RWPE2 (cell line): ENCODE results near the gene MAN1C1.

Source experiments
- ATAC-seq: fragments of 200-7000 bp; cut with Tn5 transposase; 3 replicates; pipeline ENCODE4 v1.9.1; 2021; ENCODE audit warnings: low read depth
- DNase-seq: peaks from one replicate; pipeline ENCODE4 v3.0.0-alpha.2; 2020; ENCODE audit warnings: low spot score
- H3K27ac ChIP-seq: fragments of 450-650 bp; 2 replicates; pipeline ENCODE4 v1.5.1; 2017; ENCODE audit warnings: mild to moderate bottlenecking; ENCODE audit not compliant: poor library complexity, severe bottlenecking
- H3K27me3 ChIP-seq: fragments of 250-450 bp; sonication (Bioruptor Pico); 2 replicates; pipeline ENCODE4 v1.5.1; 2021; ENCODE audit warnings: mild to moderate bottlenecking, moderate library complexity; ENCODE audit not compliant: insufficient read depth, poor library complexity, severe bottlenecking
- H3K36me3 ChIP-seq: fragments of 250-450 bp; sonication (Bioruptor Pico); 2 replicates; pipeline ENCODE4 v1.5.1; 2020; ENCODE audit warnings: low read depth, mild to moderate bottlenecking, moderate library complexity
- H3K4me1 ChIP-seq: fragments of 250-450 bp; sonication (Bioruptor Pico); 2 replicates; pipeline ENCODE4 v1.5.1; 2021; ENCODE audit warnings: mild to moderate bottlenecking, moderate library complexity; ENCODE audit not compliant: insufficient read depth, poor library complexity, severe bottlenecking
- H3K4me3 ChIP-seq: fragments of 250-450 bp; sonication (Bioruptor Pico); 2 replicates; pipeline ENCODE4 v1.5.1; 2021; ENCODE audit warnings: mild to moderate bottlenecking, moderate library complexity; ENCODE audit not compliant: severe bottlenecking
- H3K9me3 ChIP-seq: fragments of 250-450 bp; sonication (Bioruptor Pico); 2 replicates; pipeline ENCODE4 v1.5.1; 2021; ENCODE audit warnings: mild to moderate bottlenecking, moderate library complexity; ENCODE audit not compliant: severe bottlenecking
- TF ChIP-seq, protein P1 (sequence below): fragments of 450-650 bp; IDR thresholded peaks from one replicate; pipeline ENCODE4 v1.5.1; 2017; ENCODE audit warnings: mild to moderate bottlenecking, moderate library complexity; ENCODE audit not compliant: poor library complexity, severe bottlenecking

The MAN1C1 gene

DNA sequence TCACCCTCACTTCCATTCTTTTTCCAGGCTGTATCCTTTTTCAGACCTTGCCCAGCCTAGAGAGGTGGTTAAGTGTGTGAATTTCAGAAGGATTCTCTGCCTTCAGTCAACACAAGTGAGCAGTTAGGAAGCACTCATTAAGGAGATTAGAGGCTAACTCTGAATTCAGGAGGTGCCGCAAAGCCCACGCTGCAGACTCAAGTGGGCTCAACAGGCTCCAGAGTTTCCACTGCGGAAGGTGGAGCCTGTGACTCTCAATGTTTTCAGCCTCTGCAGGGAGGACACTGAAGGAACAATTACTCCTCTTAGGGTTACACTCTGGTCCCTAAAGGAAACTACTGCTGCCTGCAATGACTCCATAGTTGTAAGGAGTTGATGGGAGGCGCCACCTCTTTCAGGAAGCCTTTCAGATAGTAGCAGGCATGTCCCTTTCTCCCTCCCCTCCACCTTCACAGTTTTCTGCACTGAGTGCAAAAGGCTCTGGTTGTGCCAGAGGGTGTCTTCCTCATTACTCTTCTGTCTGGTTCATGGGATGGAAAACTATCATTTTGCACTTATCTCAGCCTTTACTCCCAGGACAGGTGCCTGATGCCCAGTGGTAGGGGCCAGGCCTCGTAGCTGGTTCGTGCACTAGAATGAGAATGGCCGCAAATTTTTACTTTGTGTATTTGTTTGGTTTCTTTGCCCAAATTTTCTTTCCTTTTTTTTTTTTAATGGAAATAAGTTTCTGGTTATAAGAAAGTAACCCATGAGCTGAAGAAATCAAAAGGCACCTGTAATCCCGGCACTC lies 128.2 kb downstream of the MAN1C1 start:
- H3K27ac ChIP-seq = no peak overlapping the region
- DNase-seq (no peak), ATAC-seq (no peak)
- H3K9me3 ChIP-seq = no peaks in the 10 kb centered on the region
- no peaks in the 10 kb centered on the region for H3K27me3 ChIP-seq
- no peaks in the 10 kb centered on the region for H3K36me3 ChIP-seq
- H3K4me1 ChIP-seq = no peaks in the 10 kb centered on the region
- no peak overlapping the region for H3K4me3 ChIP-seq
- TF ChIP-seq, protein P1, sequence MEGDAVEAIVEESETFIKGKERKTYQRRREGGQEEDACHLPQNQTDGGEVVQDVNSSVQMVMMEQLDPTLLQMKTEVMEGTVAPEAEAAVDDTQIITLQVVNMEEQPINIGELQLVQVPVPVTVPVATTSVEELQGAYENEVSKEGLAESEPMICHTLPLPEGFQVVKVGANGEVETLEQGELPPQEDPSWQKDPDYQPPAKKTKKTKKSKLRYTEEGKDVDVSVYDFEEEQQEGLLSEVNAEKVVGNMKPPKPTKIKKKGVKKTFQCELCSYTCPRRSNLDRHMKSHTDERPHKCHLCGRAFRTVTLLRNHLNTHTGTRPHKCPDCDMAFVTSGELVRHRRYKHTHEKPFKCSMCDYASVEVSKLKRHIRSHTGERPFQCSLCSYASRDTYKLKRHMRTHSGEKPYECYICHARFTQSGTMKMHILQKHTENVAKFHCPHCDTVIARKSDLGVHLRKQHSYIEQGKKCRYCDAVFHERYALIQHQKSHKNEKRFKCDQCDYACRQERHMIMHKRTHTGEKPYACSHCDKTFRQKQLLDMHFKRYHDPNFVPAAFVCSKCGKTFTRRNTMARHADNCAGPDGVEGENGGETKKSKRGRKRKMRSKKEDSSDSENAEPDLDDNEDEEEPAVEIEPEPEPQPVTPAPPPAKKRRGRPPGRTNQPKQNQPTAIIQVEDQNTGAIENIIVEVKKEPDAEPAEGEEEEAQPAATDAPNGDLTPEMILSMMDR = no peak

DNA sequence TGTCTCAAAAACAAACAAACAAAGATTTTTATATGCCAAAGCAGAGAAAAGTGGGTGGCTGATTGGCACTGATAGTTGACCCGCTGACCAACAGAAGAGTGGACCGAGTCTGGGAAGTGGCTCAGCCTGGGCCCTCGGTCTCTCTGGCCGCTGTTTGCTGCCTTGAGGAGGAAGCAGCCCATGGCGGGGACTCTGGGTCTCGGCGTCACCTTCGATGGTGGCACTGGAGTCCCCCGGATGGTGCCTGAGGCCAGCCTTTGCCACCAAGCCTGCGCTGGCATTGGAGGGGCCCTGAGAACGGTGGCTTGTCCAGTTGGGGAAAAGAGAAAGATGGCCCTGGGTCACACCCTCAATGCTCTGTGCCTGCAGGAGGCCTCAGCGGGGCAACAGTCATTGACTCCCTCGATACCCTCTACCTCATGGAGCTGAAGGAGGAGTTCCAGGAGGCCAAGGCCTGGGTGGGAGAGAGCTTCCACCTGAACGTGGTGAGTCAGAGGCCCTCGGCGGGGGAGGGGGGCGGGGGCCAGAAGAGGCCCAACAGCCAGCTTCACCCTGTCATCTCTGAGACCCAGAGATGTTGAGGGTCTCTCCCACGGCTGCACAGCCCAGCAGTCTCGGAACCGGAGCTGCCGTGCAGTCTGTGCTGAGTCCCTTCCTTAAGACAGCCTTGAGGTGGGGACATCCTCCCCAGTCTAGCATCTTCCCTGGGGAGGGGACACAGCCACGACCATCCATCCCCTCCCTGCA lies 129.9 kb downstream of the MAN1C1 start:
- TF ChIP-seq, protein P1 = no peak
- Histone ChIP-seq H3K27ac (no peak overlapping the region), H3K4me1 (no peaks in the 10 kb centered on the region), H3K36me3 (no peaks in the 10 kb centered on the region), H3K4me3 (no peak overlapping the region), H3K9me3 (no peaks in the 10 kb centered on the region), H3K27me3 (no peaks in the 10 kb centered on the region)
- no peak for ATAC-seq
- DNase-seq = no peak

DNA sequence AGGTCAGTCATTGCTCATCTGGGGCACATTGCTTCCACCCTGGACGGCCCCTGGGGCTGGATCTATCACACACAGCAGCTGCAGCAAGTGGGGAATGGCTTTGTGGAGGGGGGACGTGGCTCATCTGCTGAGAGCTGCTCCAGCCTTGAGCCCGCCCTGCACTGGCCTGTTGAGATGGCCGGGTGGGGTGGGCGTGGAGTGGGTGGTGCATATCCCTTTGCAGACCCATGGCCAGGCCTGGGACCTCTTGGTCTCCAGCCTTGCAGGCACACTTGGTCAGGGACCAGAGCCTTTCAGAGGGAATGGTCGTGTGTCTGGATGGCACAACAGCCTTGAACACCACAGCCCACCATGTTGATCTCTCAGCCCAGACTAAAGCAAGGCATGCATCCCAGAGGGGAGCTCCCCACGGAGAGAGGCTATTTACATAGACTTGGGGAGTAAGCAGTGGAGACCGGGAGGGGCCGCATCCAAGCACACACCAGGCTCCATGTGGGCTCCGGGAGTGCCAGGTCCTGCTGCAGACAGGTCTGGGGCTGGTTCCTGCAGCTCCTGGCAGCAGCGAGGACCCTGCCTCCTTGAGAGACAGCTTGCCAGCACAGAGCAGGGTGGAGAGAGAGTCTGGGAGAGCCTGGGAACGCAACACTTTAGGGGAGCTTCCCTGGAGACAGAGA lies 130.6 kb downstream of the MAN1C1 start:
- TF ChIP-seq, protein P1 = no peak
- Histone ChIP-seq H3K27ac (no peak overlapping the region), H3K4me1 (no peaks in the 10 kb centered on the region), H3K4me3 (no peak overlapping the region), H3K27me3 (no peaks in the 10 kb centered on the region), H3K36me3 (no peaks in the 10 kb centered on the region), H3K9me3 (no peaks in the 10 kb centered on the region)
- ATAC-seq (no peak), DNase-seq (no peak)

DNA sequence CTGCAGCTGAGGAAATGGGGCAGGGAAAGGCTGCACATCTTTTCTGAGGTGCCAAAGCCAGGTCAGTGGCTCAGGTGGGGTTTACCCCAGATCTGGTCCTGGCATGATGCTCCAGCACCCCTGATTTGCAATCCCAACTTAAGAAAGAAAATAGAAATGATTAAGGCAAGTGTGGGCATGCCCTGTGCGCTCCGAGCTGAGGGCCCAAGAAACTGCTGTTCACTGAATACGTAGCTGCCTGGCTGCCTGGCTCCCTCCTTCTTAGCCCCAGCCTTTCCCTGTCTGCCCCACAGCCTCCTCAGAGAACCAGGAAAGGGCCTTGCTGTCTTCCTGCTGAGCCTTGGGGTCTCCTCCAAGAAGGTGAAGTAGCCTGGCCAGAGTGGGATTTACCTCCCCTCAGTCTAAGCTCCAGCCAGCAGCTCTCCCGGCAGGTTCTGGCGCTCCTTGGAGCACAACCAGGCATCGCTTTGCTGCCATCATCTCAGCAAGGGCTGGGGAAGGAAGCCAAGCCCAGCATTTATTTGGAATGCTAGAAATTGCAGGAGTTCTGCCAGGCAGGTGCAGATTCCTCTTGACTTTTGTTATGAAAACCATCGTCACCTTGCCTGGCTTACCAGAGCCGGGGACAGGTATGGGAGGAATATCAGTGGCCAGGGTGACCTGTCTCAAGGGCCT lies 132.1 kb downstream of the MAN1C1 start:
- TF ChIP-seq, protein P1 = no peak
- peak; percentile 61 for ATAC-seq
- Histone ChIP-seq H3K4me3 (no peak overlapping the region), H3K9me3 (no peaks in the 10 kb centered on the region), H3K4me1 (no peaks in the 10 kb centered on the region), H3K27me3 (no peaks in the 10 kb centered on the region), H3K36me3 (no peaks in the 10 kb centered on the region), H3K27ac (no peak overlapping the region)
- DNase-seq = no peak
